A673 (cell line): ENCODE results near the gene ACSL4.

Experiments used
- CTCF ChIP-seq: fragments of 300-800, 200-600 bp; sonication (generic); conservative IDR thresholded peaks from 2 replicates; pipeline ENCODE4 v1.5.1; 2017; ENCODE audit warnings: low read depth, mild to moderate bottlenecking, antibody characterized with exemption, low read length, moderate library complexity, mixed read lengths
- EZH2 ChIP-seq: fragments of 200-600 bp; sonication (generic); IDR thresholded peaks from 2 replicates; pipeline ENCODE4 v1.6.1; 2017; ENCODE audit warnings: borderline replicate concordance, low read depth, mild to moderate bottlenecking, mixed read lengths, antibody characterized with exemption, low read length; ENCODE audit not compliant: poor library complexity, severe bottlenecking

DNA sequence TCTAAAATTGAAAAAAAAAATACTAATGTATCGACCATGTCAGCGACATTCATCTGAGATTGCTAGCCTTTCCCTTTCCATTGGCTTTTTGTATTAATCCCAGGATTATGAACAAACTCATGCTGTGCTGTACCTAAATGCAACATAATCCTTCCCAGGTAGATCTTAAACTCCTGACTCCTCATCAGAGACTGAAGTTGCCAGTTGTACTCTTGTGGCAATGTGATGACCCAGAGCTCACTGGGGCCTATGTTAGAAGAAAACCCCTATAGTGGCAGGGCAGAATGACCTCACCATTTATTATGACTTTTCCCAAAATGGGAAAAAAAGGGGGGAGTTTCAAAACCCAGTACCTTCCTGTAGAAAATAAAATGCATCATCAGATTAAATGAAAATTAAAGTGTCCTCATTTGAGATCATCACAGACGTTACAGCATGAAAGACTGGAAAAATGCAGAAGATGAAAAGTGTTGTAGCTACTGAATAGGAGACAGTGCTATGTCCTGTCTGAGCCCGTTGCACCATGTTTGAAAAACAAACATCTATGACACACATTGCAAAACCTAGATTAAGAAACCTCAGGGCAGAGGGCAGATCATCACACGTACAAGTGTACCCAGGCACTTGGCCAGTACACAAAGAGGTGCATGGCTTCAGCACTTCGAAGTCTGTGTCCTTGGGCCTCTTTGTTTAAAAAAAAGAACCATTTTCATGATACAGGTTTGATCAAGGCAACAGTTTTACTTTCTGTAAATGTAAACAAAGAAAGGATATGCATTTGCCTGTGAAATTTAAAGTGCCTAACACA, 6.8 kb upstream of the ACSL4 start:
- no peak for TF ChIP-seq CTCF
- no peak for TF ChIP-seq EZH2
